OCI-LY1 (cell line): Measurements from ENCODE around the gene GIMAP4.
"Not testable (repeated sequence)": the region's sequence is repeated elsewhere in the genome, so short reads cannot be mapped to it uniquely, and the experiment has no call there.

Experiments used
- H2AFZ ChIP-seq: fragments of 200-600 bp; sonication (generic), shearing (Covaris generic); 2 replicates; pipeline ENCODE4 v1.6.0; 2014; ENCODE audit warnings: antibody characterized with exemption, mild to moderate bottlenecking, low read length
- H3F3A ChIP-seq: fragments of 200-600 bp; sonication (generic), shearing (Covaris generic); 2 replicates; pipeline ENCODE4 v1.6.0; 2014; ENCODE audit warnings: mild to moderate bottlenecking, antibody characterized with exemption, low read length, moderate library complexity; ENCODE audit not compliant: insufficient read depth
- H3K27ac ChIP-seq: fragments of 200-600 bp; sonication (generic); 2 replicates; pipeline ENCODE4 v1.5.1; 2014; ENCODE audit warnings: low read length, mixed run types, mild to moderate bottlenecking, low read depth; ENCODE audit not compliant: poor library complexity, severe bottlenecking
- H3K27me3 ChIP-seq: fragments of 200-600 bp; sonication (generic); 2 replicates; pipeline ENCODE4 v1.6.0; 2014; ENCODE audit warnings: antibody characterized with exemption, mild to moderate bottlenecking, low read length, moderate library complexity; ENCODE audit not compliant: insufficient read depth
- H3K36me3 ChIP-seq: fragments of 200-600 bp; sonication (generic); 2 replicates; pipeline ENCODE4 v1.6.1; 2014; ENCODE audit warnings: mild to moderate bottlenecking, antibody characterized with exemption, low read length, moderate library complexity, mixed read lengths; ENCODE audit not compliant: insufficient read depth
- H3K4me1 ChIP-seq: fragments of 200-600 bp; sonication (generic); 2 replicates; pipeline ENCODE4 v1.5.1; 2014; ENCODE audit warnings: mild to moderate bottlenecking, low read length, moderate library complexity; ENCODE audit not compliant: insufficient read depth, severe bottlenecking
- H3K4me2 ChIP-seq: fragments of 200-600 bp; sonication (generic), shearing (Covaris generic); 2 replicates; pipeline ENCODE4 v1.6.1; 2014; ENCODE audit warnings: low read length
- H3K4me3 ChIP-seq: fragments of 200-600 bp; sonication (generic); 2 replicates; pipeline ENCODE4 v1.5.1; 2014; ENCODE audit warnings: low read length, low read depth, mild to moderate bottlenecking, mixed read lengths; ENCODE audit not compliant: poor library complexity, severe bottlenecking
- H3K79me2 ChIP-seq: fragments of 200-600 bp; shearing (Covaris generic); 2 replicates; pipeline ENCODE4 v1.6.1; 2016; ENCODE audit warnings: mixed run types, low read length, mixed read lengths; ENCODE audit not compliant: insufficient read depth
- H3K9ac ChIP-seq: fragments of 200-600 bp; sonication (generic), shearing (Covaris generic); 2 replicates; pipeline ENCODE4 v1.6.1; 2014; ENCODE audit warnings: mild to moderate bottlenecking, low read length, mixed read lengths
- H3K9me2 ChIP-seq: fragments of 200-600 bp; sonication (generic), shearing (Covaris generic); 2 replicates; pipeline ENCODE4 v1.6.1; 2014; ENCODE audit warnings: low read depth, mild to moderate bottlenecking, low read length, mixed read lengths
- H3K9me3 ChIP-seq: fragments of 200-600 bp; shearing (Covaris generic); 2 replicates; pipeline ENCODE4 v1.6.1; 2014; ENCODE audit warnings: low read length, mixed read lengths
- H4K20me1 ChIP-seq: fragments of 200-600 bp; sonication (generic), shearing (Covaris generic); 2 replicates; pipeline ENCODE4 v1.6.0; 2016; ENCODE audit warnings: mild to moderate bottlenecking, low read length; ENCODE audit not compliant: insufficient read depth
- CTCF ChIP-seq: fragments of 200-600 bp; sonication (generic), shearing (Covaris generic); IDR thresholded peaks from 2 replicates; pipeline ENCODE4 v1.5.1; 2017; ENCODE audit warnings: mild to moderate bottlenecking, antibody characterized with exemption, low read length, moderate library complexity, mixed read lengths
- EZH2 ChIP-seq: fragments of 200-600 bp; sonication (generic), shearing (Covaris generic); IDR thresholded peaks from 2 replicates; pipeline ENCODE4 v1.8.0; 2017; ENCODE audit warnings: borderline replicate concordance, mixed run types, mild to moderate bottlenecking, antibody characterized with exemption, low read length, moderate library complexity, mixed read lengths

The GIMAP4 gene

GRCh38 chr7:150570556-150571465, 3.6 kb downstream of the GIMAP4 start:
- Histone ChIP-seq H3K27ac (no peak overlapping the region), H3K36me3 (no peaks in the 10 kb centered on the region), H2AFZ (no peak overlapping the region), H3K9ac (no peak overlapping the region), H3K9me2 (no peaks in the 10 kb centered on the region), H3K4me1 (no peaks in the 10 kb centered on the region), H4K20me1 (no peaks in the 10 kb centered on the region), H3K79me2 (no peaks in the 10 kb centered on the region), H3F3A (no peaks in the 10 kb centered on the region), H3K4me3 (no peak overlapping the region), H3K4me2 (no peak overlapping the region), H3K9me3 (no peaks in the 10 kb centered on the region), H3K27me3 (no peaks in the 10 kb centered on the region)
- no peak for TF ChIP-seq EZH2
- no peak for TF ChIP-seq CTCF

- Histone ChIP-seq H3K27ac (no peak overlapping the region), H2AFZ (no peak overlapping the region), H3F3A (no peaks in the 10 kb centered on the region), H3K4me1 (no peaks in the 10 kb centered on the region), H3K9me2 (no peaks in the 10 kb centered on the region), H3K4me3 (no peak overlapping the region), H3K4me2 (no peak overlapping the region), H4K20me1 (no peaks in the 10 kb centered on the region), H3K27me3 (no peaks in the 10 kb centered on the region), H3K9me3 (no peaks in the 10 kb centered on the region), H3K9ac (no peak overlapping the region), H3K79me2 (no peaks in the 10 kb centered on the region), H3K36me3 (no peaks in the 10 kb centered on the region)
- no peak for TF ChIP-seq EZH2
- TF ChIP-seq CTCF, result no peak
Observed at GRCh38 chr7:150572496-150572895, 5.3 kb downstream of the GIMAP4 start.

- not testable (repeated sequence) for H3K9me2 ChIP-seq, H4K20me1 ChIP-seq, H3K27me3 ChIP-seq, H3K9me3 ChIP-seq, H3K9ac ChIP-seq, H3K4me2 ChIP-seq, H3K79me2 ChIP-seq, H2AFZ ChIP-seq, H3K4me1 ChIP-seq, H3K4me3 ChIP-seq, H3K36me3 ChIP-seq, H3F3A ChIP-seq, H3K27ac ChIP-seq
Observed at GRCh38 chr7:150579979-150580637, 12.9 kb downstream of the GIMAP4 start.
